Measurements from ENCODE around the gene KCNJ14.

The KCNJ14 gene

GRCh38 chr19:48455171-48455907 lies at the start of gene KCNJ14:
Gene KCNJ14 (plus strand): TSS chr19:48455574. CDS start chr19:48461725, 6,151 bp downstream.
- DNase-seq (ENCODE audit: low read depth), result no peak

GRCh38 chr19:48405850-48406249 lies 49.5 kb upstream of the KCNJ14 start:
- DNase-seq (ENCODE audit: low read depth), result no peak

- DNase-seq (ENCODE audit: low read depth), result no peak
Measured at GRCh38 chr19:48413879-48414587, 41.3 kb upstream of the KCNJ14 start.

GRCh38 chr19:48415395-48415794 lies 40.0 kb upstream of the KCNJ14 start:
- no peak for DNase-seq (ENCODE audit: low read depth)

- DNase-seq (ENCODE audit: low read depth), result no peak
Measured at GRCh38 chr19:48415806-48416221, 39.6 kb upstream of the KCNJ14 start.

GRCh38 chr19:48417421-48417820 lies 38.0 kb upstream of the KCNJ14 start:
- no peak for DNase-seq (ENCODE audit: low read depth)

GRCh38 chr19:48418317-48419064 lies 36.9 kb upstream of the KCNJ14 start:
- DNase-seq (ENCODE audit: low read depth), result no peak

- no peak for DNase-seq (ENCODE audit: low read depth)
Measured at GRCh38 chr19:48419158-48419920, 36.0 kb upstream of the KCNJ14 start.

GRCh38 chr19:48421548-48421947 lies 33.8 kb upstream of the KCNJ14 start:
- no peak for DNase-seq (ENCODE audit: low read depth)

- DNase-seq (ENCODE audit: low read depth), result no peak
Measured at GRCh38 chr19:48424694-48425219, 30.6 kb upstream of the KCNJ14 start.

GRCh38 chr19:48428670-48429069 lies 26.7 kb upstream of the KCNJ14 start:
- DNase-seq (ENCODE audit: low read depth), result no peak

- no peak for DNase-seq (ENCODE audit: low read depth)
Measured at GRCh38 chr19:48433337-48433736, 22.0 kb upstream of the KCNJ14 start.

- no peak for DNase-seq (ENCODE audit: low read depth)
Measured at GRCh38 chr19:48436586-48436985, 18.8 kb upstream of the KCNJ14 start.

- no peak for DNase-seq (ENCODE audit: low read depth)
Measured at GRCh38 chr19:48441360-48442050, 13.9 kb upstream of the KCNJ14 start.

GRCh38 chr19:48442116-48443035 lies 13.0 kb upstream of the KCNJ14 start:
- DNase-seq (ENCODE audit: low read depth), result no peak

- DNase-seq (ENCODE audit: low read depth), result no peak
Measured at GRCh38 chr19:48443256-48443655, 12.1 kb upstream of the KCNJ14 start.

GRCh38 chr19:48443731-48444128 lies 11.6 kb upstream of the KCNJ14 start:
- DNase-seq (ENCODE audit: low read depth), result no peak

GRCh38 chr19:48444129-48444935 lies 11.0 kb upstream of the KCNJ14 start:
- DNase-seq (ENCODE audit: low read depth), result no peak

GRCh38 chr19:48444936-48445200 lies 10.5 kb upstream of the KCNJ14 start:
- no peak for DNase-seq (ENCODE audit: low read depth)

GRCh38 chr19:48445256-48445605 lies 10.1 kb upstream of the KCNJ14 start:
- DNase-seq (ENCODE audit: low read depth), result peak; percentile 80
